ENCODE measurements around the gene ATP6V0A4. TPM values are rescaled to one million over a fixed set of nuclear protein-coding genes. Genes with fewer than 3 reads are reported as not detected.
A peak's percentile ranks its signal among the peaks of the same experiment; 100 is the strongest.
"Not testable (repeated sequence)": the region's sequence is repeated elsewhere in the genome, so short reads cannot be mapped to it uniquely, and the experiment has no call there.

Gene ATP6V0A4
- total RNA-seq, 4 donors from 2014 or later, result 6.0 to 34.1 (median 19.6) TPM

DNA sequence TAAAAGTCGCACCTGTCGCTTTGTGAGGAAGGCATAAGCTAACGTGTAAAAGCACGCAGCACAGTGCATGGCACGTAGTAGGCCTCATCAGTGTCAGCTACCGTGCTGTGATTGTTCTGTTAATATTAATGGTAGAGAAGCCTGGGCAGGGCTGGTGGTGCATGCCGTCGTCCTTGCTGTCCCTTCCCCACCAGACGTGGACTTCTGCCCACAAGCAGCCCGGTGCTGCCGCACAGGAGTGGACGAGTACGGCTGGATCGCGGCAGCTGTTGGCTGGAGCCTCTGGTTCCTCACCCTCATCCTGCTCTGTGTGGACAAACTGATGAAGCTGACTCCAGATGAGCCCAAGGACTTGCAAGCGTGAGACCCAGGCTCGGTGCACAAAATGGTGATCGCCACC, 4.7 kb upstream of the ATP6V0A4 start:
- DNase-seq (ENCODE audit: low spot score in 2 of 2), result peak in 1 of 2 donors; percentile 77
- H3K4me3 ChIP-seq (ENCODE audit: low read depth, poor library complexity, severe bottlenecking), result no peak overlapping the region
- 94 to 96% methylated on average over 18 of the region's 18 CpGs for whole genome bisulfite sequencing, 2 donors
- intact Hi-C loops (cut with DNase I; ENCODE audit: low total_unique reads), result no loop called here
- TF ChIP-seq POLR2A (IDR thresholded peaks at IDR 0.05), result no peak
- TF ChIP-seq, protein P1, sequence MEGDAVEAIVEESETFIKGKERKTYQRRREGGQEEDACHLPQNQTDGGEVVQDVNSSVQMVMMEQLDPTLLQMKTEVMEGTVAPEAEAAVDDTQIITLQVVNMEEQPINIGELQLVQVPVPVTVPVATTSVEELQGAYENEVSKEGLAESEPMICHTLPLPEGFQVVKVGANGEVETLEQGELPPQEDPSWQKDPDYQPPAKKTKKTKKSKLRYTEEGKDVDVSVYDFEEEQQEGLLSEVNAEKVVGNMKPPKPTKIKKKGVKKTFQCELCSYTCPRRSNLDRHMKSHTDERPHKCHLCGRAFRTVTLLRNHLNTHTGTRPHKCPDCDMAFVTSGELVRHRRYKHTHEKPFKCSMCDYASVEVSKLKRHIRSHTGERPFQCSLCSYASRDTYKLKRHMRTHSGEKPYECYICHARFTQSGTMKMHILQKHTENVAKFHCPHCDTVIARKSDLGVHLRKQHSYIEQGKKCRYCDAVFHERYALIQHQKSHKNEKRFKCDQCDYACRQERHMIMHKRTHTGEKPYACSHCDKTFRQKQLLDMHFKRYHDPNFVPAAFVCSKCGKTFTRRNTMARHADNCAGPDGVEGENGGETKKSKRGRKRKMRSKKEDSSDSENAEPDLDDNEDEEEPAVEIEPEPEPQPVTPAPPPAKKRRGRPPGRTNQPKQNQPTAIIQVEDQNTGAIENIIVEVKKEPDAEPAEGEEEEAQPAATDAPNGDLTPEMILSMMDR (IDR thresholded peaks at IDR 0.05), result no peak

DNA sequence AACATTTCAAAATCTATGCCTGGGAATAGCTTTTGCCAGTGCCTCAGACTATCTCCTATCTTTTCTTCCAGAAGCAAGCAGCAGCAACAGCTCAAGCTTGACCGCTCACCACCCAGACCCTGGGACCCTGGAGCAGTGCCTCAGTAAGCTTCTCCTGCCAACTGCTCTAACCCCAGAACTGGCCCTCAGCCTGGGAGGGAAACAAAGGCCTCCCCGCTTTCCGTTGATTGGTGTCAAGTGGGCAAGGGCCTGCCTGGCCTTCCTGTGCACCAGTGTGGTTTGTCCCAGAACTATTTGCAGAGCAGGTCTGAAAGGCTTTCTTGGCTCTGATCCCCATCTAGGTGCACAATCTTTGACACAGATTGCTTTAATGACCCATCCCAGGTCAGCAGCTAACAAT, 3.3 kb upstream of the ATP6V0A4 start:
- WGBS, 2 donors, result 96 to 97% methylated on average over 3 of the region's 3 CpGs
- peak in 1 of 2 donors; percentile 72 for DNase-seq (ENCODE audit: low spot score in 2 of 2)
- intact Hi-C loops (cut with DNase I; ENCODE audit: low total_unique reads), result no loop called here

DNA sequence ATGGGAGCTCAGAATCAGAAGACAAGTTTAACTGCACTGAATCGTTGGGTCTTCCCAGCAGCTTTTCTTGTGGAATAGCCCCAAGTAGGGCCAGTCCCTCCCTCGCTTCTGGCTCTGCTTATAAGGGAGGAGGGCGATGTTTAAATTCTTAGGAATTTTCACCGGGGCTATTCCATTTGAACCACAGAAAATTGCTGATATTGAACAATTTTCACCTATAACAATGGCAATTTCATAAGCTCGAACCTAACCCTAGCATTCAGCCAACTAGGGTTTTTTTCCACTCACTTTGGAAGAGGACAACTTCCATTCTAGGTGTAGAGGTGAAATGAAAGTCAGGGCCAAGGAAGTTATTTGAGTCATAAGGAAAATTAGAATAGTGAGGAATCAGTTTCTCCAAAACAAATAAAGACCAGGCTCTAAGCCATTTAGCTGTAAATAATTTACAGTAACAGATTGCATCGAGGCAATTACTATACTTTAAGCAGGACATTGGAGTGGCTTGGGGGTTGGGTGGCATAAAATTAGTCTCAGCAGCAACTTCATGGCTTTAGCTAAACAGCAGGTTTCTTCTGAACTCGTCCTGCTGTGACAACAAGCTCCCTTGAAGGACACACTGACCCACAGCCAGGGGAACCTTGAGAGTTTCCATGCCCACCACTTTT, 1.5 kb upstream of the ATP6V0A4 start:
- H3K4me3 ChIP-seq (ENCODE audit: low read depth, poor library complexity, severe bottlenecking), result no peak overlapping the region
- intact Hi-C loops (cut with DNase I; ENCODE audit: low total_unique reads), result no loop called here
- peak in 1 of 2 donors; percentile 7 for DNase-seq (ENCODE audit: low spot score in 2 of 2)
- WGBS, 2 donors, result 68 to 77% methylated on average over 7 of the region's 7 CpGs
- no peak for TF ChIP-seq POLR2A (IDR thresholded peaks at IDR 0.05)
- TF ChIP-seq, protein P1 (IDR thresholded peaks at IDR 0.05), result no peak

More for the DNA sequence above, 3.3 kb upstream of the ATP6V0A4 start:
- H3K4me3 ChIP-seq (ENCODE audit: low read depth, poor library complexity, severe bottlenecking), result no peak overlapping the region
- no peak for TF ChIP-seq POLR2A (IDR thresholded peaks at IDR 0.05)
- TF ChIP-seq, protein P1 (IDR thresholded peaks at IDR 0.05), result no peak

DNA sequence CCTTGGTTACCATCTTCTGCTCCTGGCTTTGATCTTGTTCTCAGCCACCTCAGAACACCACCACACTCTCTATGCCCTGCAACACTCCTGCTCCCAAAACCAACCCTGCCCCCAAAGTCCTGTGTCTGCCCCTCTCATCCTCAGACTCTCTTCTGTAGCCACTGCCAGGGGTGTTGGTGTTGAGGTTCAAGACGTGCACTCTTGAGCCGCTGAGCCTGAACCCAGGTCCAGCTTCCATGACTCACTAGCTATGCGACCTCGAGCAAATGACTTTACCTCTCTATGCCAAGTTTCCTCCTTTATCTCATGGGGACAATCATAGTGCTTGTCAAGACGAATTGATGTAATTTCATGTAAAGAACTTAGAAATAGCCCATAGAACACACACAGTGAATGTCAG, 840 bp upstream of the ATP6V0A4 start:
- WGBS, 2 donors, result 52 to 60% methylated on average over 5 of the region's 5 CpGs
- intact Hi-C loops (cut with DNase I; ENCODE audit: low total_unique reads), result no loop called here
- no peak overlapping the region for H3K4me3 ChIP-seq (ENCODE audit: low read depth, poor library complexity, severe bottlenecking)
- no peak for TF ChIP-seq POLR2A (IDR thresholded peaks at IDR 0.05)
- TF ChIP-seq, protein P1 (IDR thresholded peaks at IDR 0.05), result no peak
- peak in 1 of 2 donors; percentile 67 for DNase-seq (ENCODE audit: low spot score in 2 of 2)

DNA sequence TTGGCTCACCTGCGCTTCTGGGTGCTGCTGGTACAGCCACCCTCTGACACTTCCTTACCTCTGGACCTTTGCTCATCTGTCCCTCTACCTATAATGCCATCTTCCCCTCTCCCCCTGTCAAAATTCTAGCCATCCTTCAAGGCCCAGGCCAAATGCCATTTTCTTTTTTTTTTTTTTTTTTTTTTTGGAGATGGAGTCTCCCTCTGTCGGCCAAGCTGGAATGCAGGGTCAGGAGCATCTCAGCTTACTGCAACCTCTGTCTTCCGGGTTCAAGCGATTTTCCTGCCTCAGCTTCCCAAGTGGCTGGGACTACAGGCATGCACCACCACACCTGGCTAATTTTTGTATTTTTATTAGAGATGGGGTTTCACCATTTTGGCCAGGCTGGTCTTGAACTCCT, 950 bp downstream of the ATP6V0A4 start:
- intact Hi-C loops (cut with DNase I; ENCODE audit: low total_unique reads); H3K4me3 ChIP-seq (ENCODE audit: low read depth, poor library complexity, severe bottlenecking): not testable (repeated sequence)
- peak in 1 of 2 donors; percentile 15 for DNase-seq (ENCODE audit: low spot score in 2 of 2)
- 74 to 76% methylated on average over 4 of the region's 4 CpGs for WGBS, 2 donors

DNA sequence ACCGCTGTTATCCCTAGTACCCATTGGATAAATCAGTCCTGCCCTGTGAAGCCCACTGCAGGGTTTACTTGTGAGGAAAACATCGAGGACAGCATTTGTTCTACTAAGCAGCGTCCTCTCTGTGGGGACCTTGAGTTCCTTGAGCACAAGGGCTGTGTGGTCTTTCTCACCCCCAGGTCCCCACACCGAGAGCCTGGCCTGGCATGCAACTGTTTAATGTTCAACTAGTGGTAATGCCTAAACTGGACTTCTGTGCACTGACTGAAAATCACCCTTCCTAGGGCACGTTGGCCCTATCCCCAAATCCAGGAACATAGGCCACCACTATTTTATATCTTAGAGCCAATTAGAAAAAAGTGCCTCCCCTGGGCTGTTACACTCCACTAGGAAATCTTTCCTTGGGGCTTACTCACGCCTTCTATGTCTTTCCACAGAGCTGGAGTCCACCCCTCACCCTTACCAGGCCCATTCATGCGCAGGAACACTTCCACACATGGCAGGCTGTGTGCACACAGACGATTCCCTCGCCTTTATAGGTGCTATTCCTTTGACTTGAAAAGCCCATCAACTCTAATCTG, 1.9 kb downstream of the ATP6V0A4 start:
- no peak overlapping the region for H3K4me3 ChIP-seq (ENCODE audit: low read depth, poor library complexity, severe bottlenecking)
- 84 to 89% methylated on average over 9 of the region's 9 CpGs for WGBS, 2 donors
- TF ChIP-seq, protein P1 (IDR thresholded peaks at IDR 0.05), result no peak
- TF ChIP-seq POLR2A (IDR thresholded peaks at IDR 0.05), result no peak
- intact Hi-C loops (cut with DNase I; ENCODE audit: low total_unique reads), result no loop called here
- DNase-seq (ENCODE audit: low spot score in 2 of 2), result peak in 1 of 2 donors; percentile 36

Measured in lower leg skin (tissue), 4 donors.